DMS114 treated with DMSO at 0.1 percent for 48 hours (cell line): Measurements from ENCODE around the gene BLOC1S4.

Source experiments
- DNase-seq: peaks from one replicate; lab custom pipeline; 2025; ENCODE audit not compliant: unreplicated experiment; lab: John Stamatoyannopoulos, UW

BLOC1S4 gene

DNA sequence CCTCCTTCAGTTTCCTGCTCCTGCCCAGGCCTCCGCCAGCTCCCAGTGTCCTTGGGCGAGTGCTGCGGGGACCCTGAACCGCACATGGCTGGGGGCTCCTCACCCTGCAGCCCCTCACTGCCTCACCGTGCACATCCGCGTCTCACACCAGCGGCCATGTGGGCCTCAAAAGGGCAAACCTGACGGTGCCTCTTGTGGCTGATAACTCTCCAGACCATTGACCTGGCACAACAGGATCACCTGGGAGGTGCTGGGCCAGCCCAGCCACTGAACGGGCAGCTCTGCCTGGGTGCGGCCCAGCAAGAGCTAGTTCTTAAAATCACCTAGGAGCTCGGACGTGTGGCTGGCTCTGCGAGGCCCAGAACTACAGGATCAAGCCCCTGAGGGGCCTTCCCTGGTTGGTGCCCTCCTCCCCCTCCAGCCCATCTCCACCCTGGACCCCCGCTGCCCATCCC, 26.4 kb upstream of the BLOC1S4 start:
- DNase-seq, result no peak

DNA sequence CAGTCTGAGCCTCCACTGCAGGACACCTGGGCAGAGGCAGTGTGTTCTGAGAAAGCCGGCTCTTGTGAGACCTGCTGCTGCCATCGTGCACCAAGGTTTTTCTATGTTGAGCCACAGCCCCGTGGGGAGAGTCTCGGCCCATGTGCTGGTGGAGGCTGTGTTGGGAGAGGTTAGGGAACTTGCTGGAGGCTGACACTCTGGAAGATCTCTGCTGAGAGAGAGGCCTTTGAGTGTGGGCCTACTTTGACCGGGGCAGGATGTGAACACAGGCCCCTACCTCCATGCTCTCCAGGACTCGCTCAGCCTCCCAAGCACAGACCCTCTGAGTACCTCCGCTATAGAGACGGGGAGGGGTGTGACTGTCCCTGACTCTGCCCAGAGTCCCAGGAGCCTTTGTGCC, 23.6 kb upstream of the BLOC1S4 start:
- no peak for DNase-seq

DNA sequence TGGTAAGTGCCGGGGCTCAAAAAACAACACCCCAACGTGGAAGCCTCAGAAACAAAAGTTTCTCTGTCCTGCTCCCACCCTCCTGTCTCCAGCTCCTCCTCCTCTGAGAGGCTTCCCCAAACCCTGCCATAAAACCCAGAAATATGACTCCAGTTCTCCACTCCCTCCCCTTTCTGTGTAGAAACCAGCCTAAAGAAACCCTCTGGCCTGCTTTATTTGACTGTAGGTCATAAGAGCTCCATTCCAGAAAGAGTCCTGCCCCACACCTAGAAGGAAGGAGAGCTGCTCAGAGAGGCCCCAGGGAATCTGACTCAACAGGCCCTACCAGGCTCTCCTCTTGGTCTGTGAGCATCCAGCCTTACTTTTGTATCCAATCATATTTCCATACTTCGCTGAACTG, 23.2 kb upstream of the BLOC1S4 start:
- DNase-seq, result no peak

DNA sequence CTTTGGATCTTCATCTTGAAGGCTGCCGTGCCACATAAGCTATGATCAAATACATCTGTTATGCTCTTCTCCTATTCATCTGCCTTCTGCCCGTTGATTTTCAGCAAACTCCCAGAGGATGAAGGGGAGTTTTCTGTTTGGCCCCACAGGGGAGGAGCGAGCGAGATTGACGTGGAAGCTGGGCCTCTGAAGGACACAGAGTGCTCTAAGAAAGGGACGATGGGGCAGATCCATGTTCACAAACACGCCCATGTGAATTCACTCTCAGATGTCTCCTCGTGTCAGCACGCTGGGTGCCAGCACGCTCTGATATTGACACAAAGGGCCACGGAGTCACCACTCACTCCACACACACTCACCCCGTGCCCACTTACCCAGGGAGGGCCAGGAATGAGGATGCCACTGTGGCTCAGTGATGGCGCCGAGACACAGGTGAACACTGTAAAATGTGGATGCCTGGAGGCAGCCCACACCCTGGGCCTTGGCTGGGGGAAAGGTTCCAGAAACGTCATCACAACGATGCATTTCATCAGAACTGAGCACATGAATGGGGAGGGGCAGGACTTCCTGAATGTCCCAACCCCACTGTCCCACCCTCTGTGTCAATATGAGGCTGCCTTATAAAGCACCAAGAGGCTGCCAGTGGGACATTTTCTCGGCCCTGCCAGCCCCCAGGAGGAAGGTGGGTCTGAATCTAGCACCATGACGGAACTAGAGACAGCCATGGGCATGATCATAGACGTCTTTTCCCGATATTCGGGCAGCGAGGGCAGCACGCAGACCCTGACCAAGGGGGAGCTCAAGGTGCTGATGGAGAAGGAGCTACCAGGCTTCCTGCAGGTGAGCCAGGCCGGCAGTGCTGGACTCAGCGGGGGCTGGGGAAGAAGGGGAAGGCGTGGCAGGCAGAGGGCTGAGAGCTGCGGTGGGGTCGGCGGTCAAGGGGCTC, 22.5 kb upstream of the BLOC1S4 start, which contains the start of gene S100P:
Gene S100P (plus strand): TSS at position 648 of the 946 bp plus-strand sequence. CDS start 55 bp downstream, at position 703.
- DNase-seq, result no peak

DNA sequence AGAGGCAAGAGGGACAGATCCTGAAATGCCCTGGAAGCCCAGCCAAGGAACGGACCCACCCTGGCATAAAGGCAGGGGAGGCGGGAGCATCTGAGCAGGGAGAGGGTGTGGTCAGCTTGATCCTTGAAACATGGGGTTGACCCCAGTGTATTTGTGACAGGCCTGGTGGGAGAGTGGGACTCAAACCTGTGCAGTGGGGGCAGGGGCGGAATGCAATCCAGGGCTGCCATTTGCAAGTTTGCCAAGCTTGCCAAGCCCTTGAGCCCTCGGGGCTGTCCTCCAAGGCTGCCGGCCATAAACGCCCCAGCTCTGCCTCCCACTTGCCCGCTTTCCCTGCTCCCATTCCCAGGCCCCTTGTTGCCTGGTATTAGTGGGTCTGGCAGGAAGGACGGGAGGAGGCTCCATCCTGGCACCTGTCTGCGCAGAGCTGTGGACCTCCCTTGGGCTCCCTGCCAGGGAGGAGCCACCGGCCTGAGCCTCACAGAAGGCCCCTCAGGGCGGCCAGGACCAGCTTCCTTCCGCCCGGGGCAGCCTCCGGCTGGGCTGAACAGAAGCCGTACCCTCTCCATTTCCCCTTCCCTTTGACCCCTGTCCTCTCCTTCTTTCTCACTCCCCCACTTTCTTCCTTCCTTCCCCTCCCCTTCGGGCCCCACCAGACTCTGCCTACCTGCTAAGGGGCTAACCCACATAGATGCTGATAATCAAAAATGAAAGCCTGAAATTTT, 21.6 kb upstream of the BLOC1S4 start:
- DNase-seq, result no peak

DNA sequence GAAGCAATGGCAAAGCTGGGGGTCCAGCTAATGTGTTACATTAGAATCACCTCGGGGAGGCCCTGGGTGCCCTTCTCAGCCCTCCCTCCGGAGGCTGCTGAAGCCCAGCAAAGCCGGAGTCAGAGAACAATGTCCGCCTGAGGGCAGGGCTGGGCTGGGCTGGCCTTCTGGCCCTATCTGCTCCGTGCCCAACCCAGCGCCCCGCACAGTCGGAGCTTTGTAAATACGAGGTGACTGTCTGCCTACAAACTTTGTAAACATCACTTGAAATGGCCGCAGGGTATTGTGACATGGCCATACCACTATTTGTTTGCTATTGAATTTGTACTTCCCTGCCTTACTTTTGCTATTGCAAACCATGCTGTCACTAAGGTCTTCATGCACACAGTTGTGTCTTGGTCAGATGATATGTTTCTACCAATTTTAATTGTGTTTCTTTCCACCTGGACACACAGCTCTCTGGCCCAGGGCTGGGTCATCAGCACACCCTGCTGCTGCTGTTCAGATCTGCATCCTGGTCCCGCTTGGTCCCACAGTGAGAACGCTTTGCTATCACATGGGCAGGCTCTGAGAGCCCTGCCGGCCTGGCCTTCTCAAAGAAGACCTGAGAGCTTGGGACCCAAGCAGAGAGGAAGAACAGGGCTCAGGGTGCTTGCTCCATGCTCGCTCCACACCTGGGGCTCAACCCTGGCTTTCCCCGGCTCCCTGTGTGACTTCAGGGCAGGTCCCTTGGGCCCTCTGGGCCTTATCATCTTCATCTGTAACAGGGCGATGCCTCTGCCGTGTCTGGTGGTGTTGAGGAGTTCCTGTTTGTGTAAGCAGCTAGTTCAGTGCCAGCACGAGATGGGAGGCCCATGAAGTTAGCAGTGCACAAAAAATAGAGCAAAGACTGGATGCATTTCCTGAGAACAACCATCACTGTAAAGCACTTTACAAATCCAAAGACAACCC, 20.0 kb upstream of the BLOC1S4 start:
- DNase-seq, result no peak

DNA sequence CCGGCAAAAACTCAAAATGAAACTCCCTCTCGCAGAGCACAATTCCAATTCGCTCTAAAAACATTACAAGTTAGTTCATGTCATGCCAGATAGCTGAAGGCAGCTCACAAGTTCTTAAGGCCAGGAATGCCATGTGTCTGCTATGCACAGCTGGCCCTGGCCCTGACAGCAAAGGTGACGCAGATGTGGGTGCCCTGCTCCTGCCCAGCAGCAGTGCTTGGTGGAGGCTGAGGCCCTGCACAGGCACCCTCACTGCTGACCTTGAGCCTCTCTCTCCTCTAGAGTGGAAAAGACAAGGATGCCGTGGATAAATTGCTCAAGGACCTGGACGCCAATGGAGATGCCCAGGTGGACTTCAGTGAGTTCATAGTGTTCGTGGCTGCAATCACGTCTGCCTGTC, 19.4 kb upstream of the BLOC1S4 start:
- DNase-seq, result no peak

DNA sequence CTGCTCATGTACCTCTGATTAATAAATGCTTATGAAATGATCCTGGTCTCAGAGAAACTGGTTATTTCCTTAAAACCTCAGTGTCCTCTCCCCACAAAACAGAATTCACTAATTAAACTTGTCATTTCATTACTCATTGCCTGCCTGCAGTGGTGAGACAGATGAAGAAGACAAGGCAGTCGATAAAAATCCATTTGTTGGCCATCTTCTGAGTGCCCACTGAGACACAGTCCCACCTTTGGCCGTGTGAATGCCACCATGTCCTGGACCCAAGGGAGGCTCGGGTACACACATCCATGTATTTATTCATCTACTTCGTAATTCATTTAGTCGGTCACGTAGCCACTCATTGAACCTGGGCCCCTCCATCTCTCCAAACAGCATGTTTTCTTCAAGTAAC, 18.8 kb upstream of the BLOC1S4 start:
- no peak for DNase-seq

DNA sequence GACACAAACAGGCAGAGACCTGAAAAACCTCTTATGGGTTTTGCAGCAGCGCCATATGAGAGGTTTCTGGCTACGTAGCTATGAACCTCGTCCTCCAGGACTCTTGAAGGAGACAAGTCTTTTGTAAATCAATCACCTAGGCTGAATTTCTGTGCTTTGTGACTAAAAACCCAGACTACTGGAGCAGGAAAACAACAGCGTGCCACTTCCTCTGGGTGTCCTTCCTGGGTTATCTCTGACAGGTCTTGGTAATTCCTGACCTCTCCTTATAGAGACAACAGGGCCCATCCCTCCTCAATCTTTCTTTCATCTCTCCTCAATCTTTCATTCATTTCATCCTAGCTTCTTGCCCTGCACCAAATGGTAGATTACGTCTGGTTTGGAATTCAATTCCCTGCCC, 16.6 kb upstream of the BLOC1S4 start:
- DNase-seq, result no peak

- DNase-seq, result no peak
Observed at GRCh38 chr4:6699903-6700302, 16.1 kb upstream of the BLOC1S4 start.

DNA sequence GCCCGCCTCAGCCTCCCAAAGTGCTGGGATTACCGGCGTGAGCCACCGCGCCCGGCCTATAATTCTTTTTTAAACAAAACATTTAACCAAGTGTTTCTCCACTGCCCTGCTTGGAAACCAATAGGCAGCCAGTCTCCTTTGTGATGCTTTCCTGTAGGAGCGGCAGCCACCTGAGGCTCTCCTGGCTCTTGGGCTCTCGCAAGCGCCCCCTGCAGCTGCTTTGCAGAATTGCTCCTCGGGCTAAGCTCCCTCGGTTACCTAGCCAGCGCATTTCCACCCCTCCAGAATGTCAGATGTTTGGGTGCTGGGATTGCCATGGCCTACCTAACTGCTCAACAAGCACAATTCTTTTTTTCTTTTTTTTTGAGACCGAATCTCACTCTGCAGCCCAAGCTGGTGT, 14.6 kb upstream of the BLOC1S4 start:
- no peak for DNase-seq

GRCh38 chr4:6702761-6703160, 13.2 kb upstream of the BLOC1S4 start:
- DNase-seq, result no peak

DNA sequence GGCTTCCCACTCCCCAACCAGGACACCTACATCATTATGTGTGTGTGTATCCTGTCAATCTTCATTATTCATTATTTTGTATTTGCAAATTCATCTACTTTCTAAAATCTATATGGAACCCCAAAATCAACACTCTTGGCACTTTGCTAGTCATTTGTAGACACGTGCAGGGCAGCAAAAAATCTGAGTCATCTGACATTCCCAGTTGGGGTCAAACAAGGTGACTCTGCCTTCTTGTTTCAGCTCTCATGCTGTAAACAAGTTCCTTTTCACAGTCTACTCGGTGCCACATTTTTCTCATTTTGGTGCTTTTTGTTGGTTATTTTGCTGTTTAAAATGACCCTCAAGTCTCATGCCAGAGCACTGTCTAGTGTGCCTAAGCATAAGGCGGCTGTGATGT, 12.2 kb upstream of the BLOC1S4 start:
- no peak for DNase-seq

DNA sequence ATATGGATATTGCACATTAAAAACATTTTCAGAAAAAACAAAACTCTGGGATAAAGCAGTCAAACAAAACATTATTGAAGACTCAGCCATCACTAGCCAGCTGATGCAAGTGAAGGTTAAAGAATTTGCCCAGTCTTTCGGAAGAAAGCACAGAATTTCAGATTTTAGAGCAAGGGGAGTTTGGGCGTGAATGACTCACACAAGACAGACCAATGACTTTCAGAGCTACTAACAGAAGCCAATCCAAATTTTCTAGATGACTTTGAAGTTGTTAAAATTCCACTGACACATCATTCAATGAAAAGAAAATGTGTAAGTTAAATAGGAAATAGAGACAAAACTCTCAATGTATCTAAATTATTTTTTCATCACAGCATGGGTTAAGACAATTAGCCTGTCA, 10.3 kb upstream of the BLOC1S4 start:
- DNase-seq, result no peak

DNA sequence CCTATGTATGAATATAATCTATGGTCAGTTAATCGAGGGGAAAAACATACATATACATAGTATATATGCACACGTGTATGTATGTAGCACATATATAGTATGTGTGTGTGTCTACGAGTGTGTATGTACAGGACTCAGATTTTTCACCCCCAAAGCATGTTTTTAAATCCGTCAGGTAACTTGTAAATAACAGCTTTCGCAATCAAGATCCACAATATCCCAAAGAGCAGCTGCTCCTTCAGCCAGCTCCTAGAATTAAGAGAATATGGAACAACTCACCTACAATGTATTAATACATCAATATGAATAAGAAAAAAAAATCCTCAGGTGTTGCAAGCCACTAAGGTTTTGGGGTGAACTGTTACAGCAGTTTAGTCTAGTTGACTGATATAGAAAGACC, 9.8 kb upstream of the BLOC1S4 start:
- no peak for DNase-seq

DNA sequence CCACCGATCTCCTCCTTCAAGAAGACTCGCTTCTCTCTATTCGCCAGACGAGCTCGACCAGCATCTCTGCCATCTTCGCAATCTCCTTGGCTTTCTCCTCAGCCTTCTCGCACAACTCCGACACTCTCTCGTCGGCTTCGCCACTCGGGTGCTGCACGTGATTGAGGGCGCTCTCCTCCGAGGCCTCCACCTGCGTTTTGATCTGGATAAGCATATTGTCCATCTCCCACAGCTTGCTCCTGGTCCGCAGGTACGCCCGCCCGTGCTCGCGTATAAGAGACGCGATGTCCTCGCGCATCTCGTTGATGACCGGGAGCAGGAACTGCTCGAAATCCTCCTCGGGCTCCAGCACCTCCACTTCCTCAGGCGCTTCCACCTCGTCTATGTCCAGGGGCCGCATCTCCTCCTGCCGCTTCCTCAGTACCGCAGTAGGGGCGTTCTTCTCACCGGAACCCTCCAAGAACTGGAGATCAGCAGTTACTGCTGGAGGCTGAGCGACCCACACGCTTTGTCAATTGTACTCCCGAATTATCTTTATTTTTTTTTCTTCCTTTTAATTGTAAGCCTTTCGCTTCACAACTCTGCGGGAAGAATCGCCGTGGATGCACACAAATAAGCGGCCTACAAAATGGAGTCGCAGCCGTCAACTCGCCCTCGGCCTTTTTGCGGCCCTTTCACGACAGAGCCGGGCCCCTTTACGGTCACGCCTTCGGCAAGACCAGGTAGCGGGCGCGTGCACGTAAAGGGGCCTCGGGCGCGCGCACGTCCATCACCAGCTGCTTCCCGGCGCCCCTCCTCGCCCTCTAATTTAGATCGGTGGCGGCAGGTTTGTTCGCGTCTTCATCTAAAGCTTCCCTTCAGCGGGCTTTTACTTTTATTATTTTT, 6.5 kb upstream of the BLOC1S4 start, which contains the start of gene MRFAP1L1:
Gene MRFAP1L1 (minus strand): TSS at position 636 of the 885 bp plus-strand sequence. CDS start 236 bp downstream, at position 400.
- DNase-seq, result peak; percentile 91

DNA sequence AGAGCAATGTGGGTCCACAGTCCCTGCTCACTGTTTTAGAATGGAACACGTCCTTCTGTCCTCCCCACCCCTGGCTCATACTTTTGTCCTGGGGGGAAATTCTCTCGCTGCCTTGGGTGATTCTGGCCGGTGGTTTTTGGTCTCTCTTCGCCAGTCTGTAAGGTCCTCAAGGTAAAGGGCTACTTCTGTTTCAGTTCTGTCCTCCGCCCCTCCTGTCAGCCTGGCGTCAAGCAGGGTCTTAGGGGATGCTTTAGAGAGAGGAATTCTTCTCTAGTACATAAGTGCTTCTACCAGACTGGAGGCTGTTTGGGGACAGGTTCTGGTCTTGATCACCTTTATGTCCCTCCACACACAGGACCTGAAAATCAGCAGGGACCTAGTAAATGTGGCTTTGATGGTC, 5.7 kb upstream of the BLOC1S4 start:
- DNase-seq, result no peak

GRCh38 chr4:6710996-6711395, 5.0 kb upstream of the BLOC1S4 start:
- no peak for DNase-seq

- DNase-seq, result no peak
Observed at GRCh38 chr4:6714954-6715353, 1.0 kb upstream of the BLOC1S4 start.

DNA sequence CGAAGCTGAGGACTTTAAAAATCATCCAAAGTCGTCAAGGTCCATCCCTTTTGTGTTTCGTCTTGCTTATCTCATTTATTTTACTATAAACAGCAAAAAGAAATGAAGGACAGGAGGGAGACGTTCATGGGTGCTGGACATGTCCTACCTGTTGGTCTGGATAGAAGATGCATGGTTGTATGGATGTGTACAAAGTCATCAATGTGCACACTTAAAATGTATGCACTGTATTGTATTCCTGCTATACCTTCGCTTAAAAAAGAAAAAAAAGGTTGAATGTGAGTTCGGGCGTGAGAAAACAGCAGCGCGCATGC, 313 bp upstream of the BLOC1S4 start:
- DNase-seq, result no peak
